ENCODE results near the gene CADPS.
"Not testable (repeated sequence)": the region's sequence is repeated elsewhere in the genome, so short reads cannot be mapped to it uniquely, and the experiment has no call there.

The CADPS gene

DNA sequence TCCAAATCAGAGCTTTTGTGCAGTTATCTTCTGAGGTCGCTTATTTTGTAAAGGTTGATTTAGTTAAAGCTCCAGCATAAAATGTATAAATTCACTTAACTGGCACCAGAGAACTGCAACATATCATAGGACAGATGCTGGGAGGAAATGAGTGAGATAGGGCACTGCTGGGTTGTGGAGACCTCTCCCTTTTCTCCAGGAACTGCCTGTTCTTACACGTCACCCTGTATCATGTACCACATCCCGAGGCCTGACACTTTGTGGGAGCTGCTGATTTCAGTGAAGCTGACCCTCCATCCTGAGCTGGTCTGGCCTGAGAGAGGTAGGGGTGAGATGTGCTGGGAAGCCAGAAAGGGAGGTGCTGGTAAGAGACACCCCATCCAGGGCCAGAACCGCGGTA, 288.0 kb downstream of the CADPS start:
- H3K4me3 ChIP-seq (ENCODE audit: low read depth, low read length), result no peak overlapping the region
- TF ChIP-seq, protein P1, sequence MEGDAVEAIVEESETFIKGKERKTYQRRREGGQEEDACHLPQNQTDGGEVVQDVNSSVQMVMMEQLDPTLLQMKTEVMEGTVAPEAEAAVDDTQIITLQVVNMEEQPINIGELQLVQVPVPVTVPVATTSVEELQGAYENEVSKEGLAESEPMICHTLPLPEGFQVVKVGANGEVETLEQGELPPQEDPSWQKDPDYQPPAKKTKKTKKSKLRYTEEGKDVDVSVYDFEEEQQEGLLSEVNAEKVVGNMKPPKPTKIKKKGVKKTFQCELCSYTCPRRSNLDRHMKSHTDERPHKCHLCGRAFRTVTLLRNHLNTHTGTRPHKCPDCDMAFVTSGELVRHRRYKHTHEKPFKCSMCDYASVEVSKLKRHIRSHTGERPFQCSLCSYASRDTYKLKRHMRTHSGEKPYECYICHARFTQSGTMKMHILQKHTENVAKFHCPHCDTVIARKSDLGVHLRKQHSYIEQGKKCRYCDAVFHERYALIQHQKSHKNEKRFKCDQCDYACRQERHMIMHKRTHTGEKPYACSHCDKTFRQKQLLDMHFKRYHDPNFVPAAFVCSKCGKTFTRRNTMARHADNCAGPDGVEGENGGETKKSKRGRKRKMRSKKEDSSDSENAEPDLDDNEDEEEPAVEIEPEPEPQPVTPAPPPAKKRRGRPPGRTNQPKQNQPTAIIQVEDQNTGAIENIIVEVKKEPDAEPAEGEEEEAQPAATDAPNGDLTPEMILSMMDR (IDR thresholded peaks at IDR 0.05; ENCODE audit: low read depth, low read length), result no peak

DNA sequence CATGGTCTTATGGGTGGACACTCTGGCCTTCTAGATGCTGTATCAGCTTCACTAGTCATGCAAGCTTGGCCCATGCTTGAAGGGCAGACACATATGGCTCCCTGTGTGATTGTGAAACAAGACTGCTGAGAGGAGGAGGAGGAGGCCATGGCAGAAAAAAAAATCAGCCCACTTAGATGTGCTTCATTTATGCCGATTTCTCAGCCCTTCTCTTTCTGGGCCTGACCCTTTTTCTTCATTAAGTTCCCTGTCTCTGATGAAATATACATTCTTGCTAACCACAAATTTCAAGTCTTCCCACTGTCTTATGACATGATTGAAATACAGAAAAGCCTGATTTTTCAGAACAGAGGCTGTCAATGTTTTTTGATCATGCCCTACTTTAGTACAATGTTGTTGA, 288.9 kb downstream of the CADPS start:
- TF ChIP-seq, protein P1 (IDR thresholded peaks at IDR 0.05; ENCODE audit: low read depth, low read length), result no peak
- no peak overlapping the region for H3K4me3 ChIP-seq (ENCODE audit: low read depth, low read length)

DNA sequence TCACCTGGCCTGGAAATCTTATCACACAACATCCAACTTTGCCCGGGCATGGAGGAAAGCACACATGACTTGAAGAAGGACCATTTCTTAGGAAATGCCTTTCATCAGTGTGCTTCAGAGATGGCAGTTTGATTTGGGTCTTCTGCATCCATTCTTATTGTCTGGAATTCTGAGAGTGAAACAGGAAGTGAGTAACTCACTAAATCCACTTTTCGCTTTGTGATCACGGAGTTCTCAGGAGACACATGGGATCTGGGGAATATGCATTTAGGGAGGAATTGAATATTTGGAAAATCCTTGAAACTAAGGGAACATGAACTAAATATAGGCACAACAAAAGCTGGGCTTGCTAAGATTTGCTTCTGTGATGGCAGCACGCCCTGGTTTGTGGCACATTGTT, 289.4 kb downstream of the CADPS start:
- H3K4me3 ChIP-seq (ENCODE audit: low read depth, low read length), result no peak overlapping the region
- TF ChIP-seq, protein P1 (IDR thresholded peaks at IDR 0.05; ENCODE audit: low read depth, low read length), result no peak

DNA sequence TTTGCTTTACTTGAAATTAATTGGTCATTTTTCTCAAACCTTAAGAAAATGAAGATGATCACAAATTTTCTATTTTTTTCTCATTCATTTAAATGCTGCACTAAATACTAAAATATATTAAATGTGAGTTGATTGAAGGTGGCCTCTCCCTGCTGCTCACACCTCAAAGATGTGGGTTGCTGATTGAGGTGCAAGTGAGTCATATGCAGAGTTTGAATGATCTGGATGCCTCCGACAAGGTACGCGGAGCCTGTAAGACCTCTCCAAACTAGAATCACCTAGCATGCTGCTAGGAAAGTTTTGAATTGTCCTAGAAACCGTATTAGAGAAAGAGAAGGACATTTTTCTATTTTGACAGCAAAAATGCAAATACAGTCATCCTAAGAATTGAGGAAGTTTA, 290.6 kb downstream of the CADPS start:
- TF ChIP-seq, protein P1 (IDR thresholded peaks at IDR 0.05; ENCODE audit: low read depth, low read length), result no peak
- no peak overlapping the region for H3K4me3 ChIP-seq (ENCODE audit: low read depth, low read length)

DNA sequence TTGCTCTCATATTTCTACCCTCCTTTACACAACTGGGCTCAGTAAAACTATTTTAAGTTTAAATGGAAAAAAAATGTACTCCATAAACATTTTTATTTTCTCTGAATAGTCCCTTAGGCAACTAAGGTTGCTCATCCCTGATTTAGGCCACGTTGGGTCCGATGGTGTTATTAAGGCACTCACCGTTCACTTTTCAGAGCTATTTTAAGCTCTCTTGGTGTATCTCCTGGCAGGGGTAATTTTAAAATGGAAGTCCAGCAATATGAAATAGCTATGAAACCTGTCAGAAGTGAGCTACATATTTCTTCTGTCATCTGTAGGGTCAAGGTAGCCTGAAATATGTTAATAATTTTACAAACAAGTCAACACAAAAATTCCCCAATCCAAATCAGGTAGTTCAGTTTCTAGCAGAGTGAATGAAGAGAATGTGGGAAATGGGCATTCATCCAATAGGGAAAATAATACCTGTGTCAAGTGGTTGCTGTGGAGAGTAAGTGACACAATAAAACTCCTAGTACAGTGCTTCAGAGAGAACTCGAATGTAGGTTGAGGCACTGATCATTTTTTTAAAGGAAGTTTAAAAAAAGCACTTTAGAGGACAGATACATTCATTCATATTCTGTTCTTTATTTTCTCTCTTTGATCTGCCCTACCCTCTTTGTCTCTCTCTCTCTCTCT, 292.6 kb downstream of the CADPS start:
- no peak overlapping the region for H3K4me3 ChIP-seq (ENCODE audit: low read depth, low read length)
- TF ChIP-seq, protein P1 (IDR thresholded peaks at IDR 0.05; ENCODE audit: low read depth, low read length), result no peak

DNA sequence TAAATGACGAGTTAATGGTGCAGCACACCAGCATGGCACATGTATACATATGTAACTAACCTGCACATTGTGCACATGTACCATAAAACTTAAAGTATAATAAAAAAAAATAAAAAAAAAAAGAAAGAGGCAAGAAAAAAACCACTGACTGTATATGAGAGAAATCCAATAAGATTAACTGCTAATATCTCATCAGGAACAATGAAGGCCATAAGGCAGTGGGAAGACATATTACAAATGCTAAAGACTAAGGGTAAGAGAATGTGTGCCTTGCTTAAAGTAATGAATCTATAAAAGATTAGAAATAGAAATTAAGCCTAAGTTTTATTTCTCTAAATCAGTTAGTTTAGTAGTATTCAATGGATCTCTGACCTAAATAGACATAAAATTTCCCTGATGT, 294.7 kb downstream of the CADPS start:
- not testable (repeated sequence) for H3K4me3 ChIP-seq (ENCODE audit: low read depth, low read length)

DNA sequence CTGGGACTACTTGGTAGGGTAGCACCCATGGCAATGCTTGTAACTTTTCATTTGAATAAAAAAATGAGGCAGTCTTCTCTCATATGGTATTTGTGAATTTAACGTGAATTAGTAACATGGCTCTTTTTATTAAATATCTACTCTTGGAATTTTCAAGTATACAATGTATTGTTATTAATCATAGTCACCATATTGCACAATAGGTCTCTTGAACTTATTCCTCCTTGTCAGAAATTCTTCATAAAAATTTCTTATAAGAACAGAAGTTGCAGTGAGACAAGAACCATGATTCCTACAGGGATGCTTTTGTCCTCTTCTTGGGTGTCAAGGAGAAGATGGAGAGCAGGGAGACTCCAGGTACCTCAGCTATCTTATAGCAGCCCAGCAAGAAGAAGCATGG, 298.1 kb downstream of the CADPS start:
- TF ChIP-seq, protein P1 (IDR thresholded peaks at IDR 0.05; ENCODE audit: low read depth, low read length), result no peak
- H3K4me3 ChIP-seq (ENCODE audit: low read depth, low read length), result no peak overlapping the region

Measured in WI38 (cell line).